GM10248 (cell line): Measurements from ENCODE around the gene CAMK2G.
"Not testable (repeated sequence)": the region's sequence is repeated elsewhere in the genome, so short reads cannot be mapped to it uniquely, and the experiment has no call there.

Source experiments
- CTCF ChIA-PET: fragments of 300-600 bp; sonication (Branson Sonifier 250); formaldehyde crosslinking; extraction: SDS; loops from one replicate; lab custom pipeline; 2021; ENCODE audit warnings: antibody characterized with exemption; lab: Yijun Ruan, JAX
- POLR2A ChIA-PET: fragments of 350-650 bp; sonication (Branson Sonifier 250); formaldehyde crosslinking; extraction: SDS; loops from one replicate; lab custom pipeline; 2020; ENCODE audit warnings: antibody characterized with exemption; lab: Yijun Ruan, JAX
- DNase-seq: peaks from one replicate; pipeline ENCODE4 v3.0.0; 2012; ENCODE audit errors: extremely low spot score
- CTCF ChIP-seq: IDR thresholded peaks from 2 replicates; pipeline ENCODE4 v1.5.1; 2012; ENCODE audit warnings: mild to moderate bottlenecking, low read depth; ENCODE audit errors: extremely low read depth, missing control alignments, control extremely low read depth

The CAMK2G gene

GRCh38 chr10:73840056-73840402 is 34.3 kb downstream of the CAMK2G start:
- CTCF ChIA-PET, result interaction anchor here (1.0 to 9.0 kb wide), 5 partner anchors 9 to 101 kb away, joined by 4 to 47 read pairs (median 21); no protein-coding TSS in a partner anchor
- no peak for DNase-seq
- POLR2A ChIA-PET, result no interaction called here
- no peak for TF ChIP-seq CTCF

- TF ChIP-seq CTCF, result no peak
- POLR2A ChIA-PET, result no interaction called here
- DNase-seq, result no peak
- CTCF ChIA-PET, result interaction anchor here (2.2 to 9.0 kb wide), 4 partner anchors 10 to 101 kb away, joined by 8 to 47 read pairs (median 25); no protein-coding TSS in a partner anchor
Measured at GRCh38 chr10:73839276-73839966, 34.9 kb downstream of the CAMK2G start.

GRCh38 chr10:73838827-73839226 is 35.5 kb downstream of the CAMK2G start:
- no peak for TF ChIP-seq CTCF
- ChIA-PET CTCF (interaction anchor here (1.4 to 9.0 kb wide), 5 partner anchors 10 to 102 kb away, joined by 4 to 47 read pairs (median 21); no protein-coding TSS in a partner anchor), POLR2A (no interaction called here)
- DNase-seq, result no peak

- no peak for DNase-seq
- POLR2A ChIA-PET, result no interaction called here
- CTCF ChIA-PET, result interaction anchor here (0.9 to 9.0 kb wide), 5 partner anchors 10 to 102 kb away, joined by 3 to 47 read pairs (median 8); no protein-coding TSS in a partner anchor
- no peak for TF ChIP-seq CTCF
Measured at GRCh38 chr10:73838008-73838567, 36.3 kb downstream of the CAMK2G start.

GRCh38 chr10:73837072-73837471 is 37.3 kb downstream of the CAMK2G start:
- ChIA-PET POLR2A (no interaction called here), CTCF (interaction anchor here (1.3 to 9.0 kb wide), 3 partner anchors 12 to 245 kb away, joined by 3 to 47 read pairs (median 29); no protein-coding TSS in a partner anchor)
- no peak for DNase-seq
- TF ChIP-seq CTCF, result no peak

- TF ChIP-seq CTCF, result no peak
- DNase-seq, result no peak
- POLR2A ChIA-PET, result no interaction called here
- CTCF ChIA-PET, result interaction anchor here (1.3 to 9.0 kb wide), 3 partner anchors 13 to 245 kb away, joined by 3 to 47 read pairs (median 29); no protein-coding TSS in a partner anchor
Measured at GRCh38 chr10:73836427-73836980, 37.9 kb downstream of the CAMK2G start.

- DNase-seq, POLR2A ChIA-PET: not testable (repeated sequence)
- CTCF ChIA-PET, result interaction anchor here (0.9 to 3.4 kb wide), 6 partner anchors 10 to 127 kb away, joined by 3 to 10 read pairs (median 4); no protein-coding TSS in a partner anchor
Measured at GRCh38 chr10:73829090-73829489, 45.3 kb downstream of the CAMK2G start.
